ENCODE results near the gene DCTN4.

DNA sequence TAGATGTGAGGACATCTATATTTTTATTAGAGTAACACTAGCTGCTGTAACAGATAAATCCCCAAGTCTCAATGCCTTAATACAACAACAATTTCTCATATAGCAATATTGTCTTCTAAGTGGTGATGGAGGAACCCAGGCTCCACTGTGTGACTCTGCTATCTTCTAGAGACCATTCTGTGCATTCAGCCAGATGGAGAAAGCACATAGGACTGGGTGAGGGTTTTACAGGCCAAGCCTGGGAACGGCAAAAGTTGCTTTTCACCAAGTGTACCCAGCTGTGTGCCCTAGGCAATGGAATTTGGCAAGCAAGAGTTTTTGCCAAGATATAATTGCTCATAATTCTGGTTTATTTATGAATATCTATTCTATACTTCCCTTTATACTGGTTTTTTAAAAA is 69.7 kb downstream of the DCTN4 start:
- TF ChIP-seq, protein P1, sequence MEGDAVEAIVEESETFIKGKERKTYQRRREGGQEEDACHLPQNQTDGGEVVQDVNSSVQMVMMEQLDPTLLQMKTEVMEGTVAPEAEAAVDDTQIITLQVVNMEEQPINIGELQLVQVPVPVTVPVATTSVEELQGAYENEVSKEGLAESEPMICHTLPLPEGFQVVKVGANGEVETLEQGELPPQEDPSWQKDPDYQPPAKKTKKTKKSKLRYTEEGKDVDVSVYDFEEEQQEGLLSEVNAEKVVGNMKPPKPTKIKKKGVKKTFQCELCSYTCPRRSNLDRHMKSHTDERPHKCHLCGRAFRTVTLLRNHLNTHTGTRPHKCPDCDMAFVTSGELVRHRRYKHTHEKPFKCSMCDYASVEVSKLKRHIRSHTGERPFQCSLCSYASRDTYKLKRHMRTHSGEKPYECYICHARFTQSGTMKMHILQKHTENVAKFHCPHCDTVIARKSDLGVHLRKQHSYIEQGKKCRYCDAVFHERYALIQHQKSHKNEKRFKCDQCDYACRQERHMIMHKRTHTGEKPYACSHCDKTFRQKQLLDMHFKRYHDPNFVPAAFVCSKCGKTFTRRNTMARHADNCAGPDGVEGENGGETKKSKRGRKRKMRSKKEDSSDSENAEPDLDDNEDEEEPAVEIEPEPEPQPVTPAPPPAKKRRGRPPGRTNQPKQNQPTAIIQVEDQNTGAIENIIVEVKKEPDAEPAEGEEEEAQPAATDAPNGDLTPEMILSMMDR (IDR thresholded peaks at IDR 0.05), result no peak
- TF ChIP-seq POLR2A (IDR thresholded peaks at IDR 0.05) (no peak), POLR2AphosphoS5 (IDR thresholded peaks at IDR 0.05) (no peak)
